HG03060 (cell line): ENCODE measurements around the gene GPR132.
A peak's percentile ranks its signal among the peaks of the same experiment; 100 is the strongest.
"Not testable (repeated sequence)": the region's sequence is repeated elsewhere in the genome, so short reads cannot be mapped to it uniquely, and the experiment has no call there.

Experiments used
- ATAC-seq: cut with Tn5 transposase; IDR thresholded peaks from one replicate; pipeline ENCODE4 v1.9.1; 2021; ENCODE audit warnings: low read depth, moderate number of reproducible peaks; ENCODE audit not compliant: unreplicated experiment

Gene GPR132

DNA sequence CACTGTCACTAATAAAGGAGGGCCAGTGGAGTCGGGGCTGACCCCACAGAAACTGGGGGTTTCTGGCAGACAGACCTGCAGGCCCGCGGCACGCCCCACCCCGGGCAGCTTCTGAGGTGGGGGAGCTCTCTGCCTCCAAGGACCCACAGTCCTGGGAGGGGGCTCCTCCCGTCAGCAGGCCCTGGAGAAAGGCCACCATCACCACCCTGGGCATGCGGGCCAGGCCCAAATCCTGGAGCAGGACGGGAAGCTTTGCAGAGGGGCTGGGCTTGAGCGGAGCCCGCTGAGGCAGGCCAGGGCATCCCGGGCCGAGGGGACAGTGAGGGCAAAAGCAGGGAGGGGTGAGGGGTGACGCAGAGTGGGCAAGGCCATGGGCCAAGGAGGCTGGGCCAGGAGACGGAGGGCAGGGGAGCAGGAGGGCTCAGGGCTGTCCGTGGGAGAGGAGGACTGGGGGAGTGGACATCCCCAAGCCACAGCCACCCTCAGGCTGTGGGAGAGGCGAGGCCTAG, 11.1 kb upstream of the GPR132 start:
- ATAC-seq: no peak

- ATAC-seq: no peak
These were observed 10.4 kb upstream of the GPR132 start for GRCh38 chr14:105075379-105076295.

- ATAC-seq: no peak
These were observed 9.4 kb upstream of the GPR132 start for GRCh38 chr14:105074601-105075053.

DNA sequence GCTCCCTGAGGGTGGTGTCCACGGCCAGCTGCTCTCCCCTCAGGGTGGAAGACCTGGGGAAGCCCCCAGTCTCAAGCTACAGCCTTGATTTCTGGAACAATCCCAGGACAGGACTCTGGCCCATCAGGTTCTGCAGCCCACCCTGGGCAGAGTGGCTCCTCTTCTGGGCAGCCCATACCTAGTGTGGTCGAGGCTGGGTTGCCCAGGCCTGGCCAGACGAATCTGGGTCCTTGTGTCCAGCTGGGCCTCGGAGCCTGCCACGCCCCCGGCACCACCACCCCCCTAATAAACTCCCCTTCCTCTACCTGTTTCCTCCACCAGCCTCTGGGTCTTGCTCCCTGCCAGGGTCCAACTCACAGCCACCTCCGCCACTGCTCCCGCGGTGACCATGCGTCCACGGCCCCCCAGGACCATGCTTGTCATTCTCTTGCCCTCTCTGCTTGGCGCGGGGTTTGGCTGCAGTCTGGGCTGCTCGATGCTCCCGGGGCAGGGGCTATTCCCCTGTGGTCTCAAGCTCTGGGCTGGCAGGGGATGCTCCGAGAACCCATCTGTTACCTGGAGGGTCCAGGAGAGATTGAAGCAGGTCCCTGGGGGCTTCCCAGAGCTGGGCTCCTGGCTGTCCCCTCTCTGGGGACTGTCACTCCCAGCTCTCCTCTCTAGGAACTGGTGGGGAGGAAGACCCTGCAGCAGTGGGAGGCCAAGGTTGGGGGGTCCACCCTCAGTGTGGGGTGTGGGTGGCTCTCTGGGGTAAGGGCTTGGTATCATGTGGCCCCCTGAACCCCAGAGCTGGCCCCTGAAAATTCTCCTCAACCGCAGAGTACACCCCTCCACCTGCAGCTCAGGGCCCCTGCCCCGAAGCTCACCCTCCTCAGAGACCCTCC, 8.7 kb upstream of the GPR132 start:
- no peak for ATAC-seq

DNA sequence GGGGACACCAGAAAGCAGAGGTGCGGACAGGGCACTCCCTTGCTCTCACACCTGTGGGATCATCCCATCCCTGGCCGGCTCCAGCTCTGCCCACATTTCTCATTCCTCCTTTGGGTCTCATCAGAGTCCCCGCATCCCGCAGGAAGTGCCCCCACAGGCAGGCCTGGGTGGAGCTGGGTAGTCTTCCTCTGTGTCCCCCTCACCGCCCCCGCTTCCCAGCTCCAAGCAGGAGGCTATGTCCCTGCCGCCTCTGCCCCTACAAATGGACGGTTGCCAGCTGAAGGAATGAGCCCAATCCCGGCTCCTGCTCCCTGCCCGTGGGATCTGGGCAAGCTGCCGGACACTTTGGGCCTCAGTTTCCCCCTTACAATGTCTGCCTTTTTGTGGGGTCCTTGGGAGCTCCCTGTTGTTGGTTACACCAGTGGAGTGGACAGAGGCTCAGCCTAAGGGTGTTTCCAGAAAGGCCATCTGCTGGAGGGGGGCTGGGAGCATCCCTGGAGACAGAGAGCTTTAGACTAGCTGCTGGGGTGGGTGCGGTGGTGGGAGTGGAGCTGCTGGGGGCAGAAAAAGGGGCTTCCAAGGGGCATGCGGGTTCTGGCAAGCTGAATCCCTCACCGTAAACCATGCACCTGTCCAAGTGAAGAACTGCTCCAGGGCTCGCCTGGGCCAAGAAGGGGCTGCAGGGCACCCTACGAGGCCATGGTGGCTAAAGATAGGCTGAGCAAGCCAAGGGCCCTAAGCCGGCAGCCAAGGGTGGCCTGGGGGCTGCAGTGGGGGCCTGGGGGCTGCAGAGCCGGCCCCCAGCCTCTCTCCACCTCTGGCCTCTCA, 7.9 kb upstream of the GPR132 start:
- ATAC-seq: no peak

DNA sequence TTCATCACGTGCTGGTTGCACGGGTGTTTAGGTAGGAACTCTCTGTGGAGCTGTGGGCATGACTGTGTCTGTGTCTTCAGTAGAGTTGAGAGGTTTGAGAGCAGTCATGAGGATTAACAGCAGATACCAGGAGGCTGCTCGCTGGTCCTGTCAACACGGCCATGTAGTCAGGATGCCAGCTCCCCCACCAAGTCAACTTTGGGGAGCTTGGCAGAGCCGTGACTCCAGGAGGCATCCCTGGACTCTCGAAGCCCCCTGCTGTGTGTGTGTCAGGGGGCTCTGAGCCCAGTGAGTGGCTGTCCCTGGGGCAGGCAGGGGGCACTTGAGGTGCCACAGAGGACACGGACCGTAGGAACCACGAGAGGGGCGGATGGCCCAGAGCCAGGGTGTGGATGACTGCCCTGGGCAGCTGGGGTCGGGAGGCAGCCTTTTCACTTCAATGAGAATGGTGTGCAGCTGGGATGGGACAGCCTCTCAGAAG, 7.2 kb upstream of the GPR132 start:
- no peak for ATAC-seq

DNA sequence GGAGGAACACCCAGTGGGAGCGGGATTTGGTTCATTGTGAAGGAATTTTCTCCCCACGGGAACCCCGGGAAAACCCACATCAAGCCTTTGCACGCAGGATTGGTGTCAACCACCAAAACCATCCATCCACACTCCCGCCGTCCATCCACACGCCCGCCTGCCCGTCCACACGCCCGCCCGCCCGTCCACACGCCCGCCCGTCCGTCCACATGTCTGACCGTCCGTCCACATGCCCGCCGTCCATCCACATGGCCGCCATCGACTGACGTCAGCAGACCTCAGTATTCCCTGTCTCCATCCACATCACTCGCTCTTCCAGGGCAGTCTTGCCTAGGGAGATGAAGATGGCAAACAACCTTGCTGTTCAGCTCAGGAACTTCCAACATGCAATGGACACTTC, 6.7 kb upstream of the GPR132 start:
- ATAC-seq: no peak

DNA sequence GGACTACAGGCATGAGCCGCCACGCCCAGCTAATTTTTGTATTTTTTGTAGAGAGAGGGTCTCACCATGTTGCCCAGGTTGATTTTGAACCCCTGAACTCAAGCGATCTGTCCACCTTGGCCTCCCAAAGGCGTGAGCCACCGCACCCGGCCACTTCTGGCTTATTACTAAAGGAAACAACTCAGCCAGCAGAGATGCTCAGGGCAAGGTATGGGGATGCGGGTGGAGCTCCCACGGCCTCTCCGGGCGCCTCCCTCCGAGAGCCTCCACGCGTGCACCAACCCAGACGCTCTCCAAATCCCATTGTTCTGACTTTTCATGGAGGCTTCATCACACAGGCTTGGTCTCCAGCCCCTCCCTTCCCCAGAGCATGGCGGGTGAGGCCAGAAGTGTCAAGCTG, 6.1 kb upstream of the GPR132 start:
- ATAC-seq: no peak

DNA sequence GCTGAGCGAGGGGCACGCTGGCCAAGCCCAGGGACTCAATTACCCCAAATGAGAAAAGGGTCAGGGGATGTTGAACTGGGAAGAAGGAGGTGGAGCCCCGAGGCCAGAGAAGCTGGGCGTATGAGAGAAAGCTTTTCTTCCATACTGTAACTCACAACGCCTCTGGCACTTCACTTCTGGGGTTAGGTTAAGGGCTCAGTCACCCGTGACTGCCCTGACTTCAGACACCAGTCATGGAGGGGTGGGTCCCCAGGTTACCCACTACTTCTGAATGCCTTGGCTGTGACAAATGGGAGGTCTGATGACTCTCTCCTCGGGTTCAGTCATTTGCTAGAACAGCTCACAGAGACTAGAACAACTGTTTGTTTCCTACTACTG, 5.5 kb upstream of the GPR132 start:
- ATAC-seq: no peak

DNA sequence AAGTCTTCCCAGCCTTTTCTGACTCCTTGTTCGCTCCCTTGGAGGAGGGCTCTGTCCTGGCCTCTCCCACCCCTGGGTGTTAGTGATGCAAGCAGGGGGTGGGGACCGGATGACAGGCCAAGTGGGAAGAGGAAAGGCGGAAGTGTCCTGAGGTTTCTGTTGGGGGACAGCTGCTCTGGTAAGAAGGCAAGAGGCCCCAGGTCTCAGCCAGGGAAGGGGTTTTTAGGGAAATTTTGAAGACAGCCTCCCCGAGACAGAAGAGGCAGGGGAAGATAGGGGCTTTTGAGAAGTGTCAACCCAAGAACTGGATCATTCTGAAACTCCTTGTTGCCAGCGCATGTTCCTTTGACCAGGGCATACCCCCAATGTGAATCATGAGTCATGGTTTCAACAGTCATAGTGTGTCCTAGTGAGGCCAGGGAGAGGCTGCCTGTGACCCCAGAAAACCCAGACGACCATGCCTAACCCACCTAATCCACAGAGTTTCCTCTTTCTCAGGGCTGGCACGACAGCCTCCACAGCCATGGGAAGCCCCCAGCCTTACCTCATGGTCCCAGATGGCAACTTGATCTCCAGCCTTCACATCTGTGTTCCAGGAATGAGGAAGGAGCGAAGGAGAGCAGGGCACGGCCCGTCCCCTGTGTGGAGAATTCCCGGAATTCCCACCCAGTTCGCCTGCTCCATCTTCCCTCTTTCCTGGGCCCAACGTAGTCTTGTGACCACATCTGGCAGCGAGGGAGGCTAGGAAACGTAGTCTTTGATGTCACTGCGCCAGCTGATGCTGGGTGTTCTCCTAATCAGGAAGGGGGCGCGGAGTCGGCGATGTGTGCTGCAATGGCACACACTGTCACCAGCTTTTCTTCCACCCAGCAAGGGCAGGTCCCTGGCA, 4.9 kb upstream of the GPR132 start:
- ATAC-seq: peak; percentile 32

- ATAC-seq: no peak
These were observed 4.3 kb upstream of the GPR132 start for GRCh38 chr14:105069522-105069870.

GRCh38 chr14:105068818-105069217, 3.6 kb upstream of the GPR132 start:
- no peak for ATAC-seq

- ATAC-seq: no peak
These were observed 2.7 kb upstream of the GPR132 start for GRCh38 chr14:105067969-105068301.

GRCh38 chr14:105067140-105067968, 2.1 kb upstream of the GPR132 start:
- ATAC-seq: no peak

GRCh38 chr14:105066240-105067071, 1.2 kb upstream of the GPR132 start:
- ATAC-seq: no peak

GRCh38 chr14:105064721-105065143, 498 bp downstream of the GPR132 start:
- no peak for ATAC-seq

- no peak for ATAC-seq
These were observed 1.2 kb downstream of the GPR132 start for GRCh38 chr14:105064001-105064400.

- ATAC-seq: not testable (repeated sequence)
These were observed 1.7 kb downstream of the GPR132 start for GRCh38 chr14:105063506-105063905.
